HepG2 (cell line): ENCODE results near the gene SLCO3A1. TPM values are rescaled to one million over a fixed set of nuclear protein-coding genes. Genes with fewer than 3 reads are reported as not detected.
A peak's percentile ranks its signal among the peaks of the same experiment; 100 is the strongest.

ENCODE experiments used
- CBX5 ChIP-seq: sonication (generic); formaldehyde crosslinking; IDR thresholded peaks from 2 replicates; pipeline ENCODE4 v1.4.0; 2020; ENCODE audit warnings: missing genetic modification reagents, borderline replicate concordance
- LRRFIP1 ChIP-seq: sonication (generic); formaldehyde crosslinking; conservative IDR thresholded peaks from 2 replicates; pipeline ENCODE4 v1.4.0; 2020; ENCODE audit warnings: missing genetic modification reagents
- POLR2A ChIP-seq, 2 experiments: IDR thresholded peaks; 2 replicates each; pipeline ENCODE4 v1.6.1; 2011; ENCODE audit warnings: low read depth in 2 of 2, low read length in 2 of 2, mild to moderate bottlenecking in 1 of 2, moderate library complexity in 1 of 2; ENCODE audit not compliant: insufficient read depth in 1 of 2
- SRSF1 ChIP-seq: fragments of 200-400 bp; formaldehyde crosslinking; optimal IDR thresholded peaks from 2 replicates; pipeline ENCODE3; 2017; ENCODE audit warnings: mild to moderate bottlenecking, low read depth, low read length, moderate library complexity
- TRAFD1 ChIP-seq: sonication (generic); formaldehyde crosslinking; IDR thresholded peaks from 2 replicates; pipeline ENCODE4 v1.5.1; 2020; ENCODE audit warnings: missing genetic modification reagents, mild to moderate bottlenecking, borderline replicate concordance
- TRIM22 ChIP-seq: fragments of 450-650 bp; IDR thresholded peaks from 2 replicates; pipeline ENCODE4 v1.6.1; 2017
- ZNF260 ChIP-seq: sonication (generic); formaldehyde crosslinking; IDR thresholded peaks from 2 replicates; pipeline ENCODE4 v1.4.0; 2020; ENCODE audit warnings: missing genetic modification reagents, low read depth, mild to moderate bottlenecking, borderline replicate concordance
- ZNF672 ChIP-seq: sonication (generic); formaldehyde crosslinking; IDR thresholded peaks from 2 replicates; pipeline ENCODE4 v1.8.1; 2022; ENCODE audit warnings: missing genetic modification reagents
- ZNF768 ChIP-seq: sonication (generic); formaldehyde crosslinking; IDR thresholded peaks from 2 replicates; pipeline ENCODE4 v1.4.0; 2020; ENCODE audit warnings: missing genetic modification reagents
- polyA plus RNA-seq, 8 experiments: library from polyadenylated mRNA; depleted of rRNA in 3 of 8; stranded (reverse) in 7 of 8; unstranded in 1 of 8; fragments of >200 nt; fragmentation: Illumina TruSeq in 4 of 8; extraction: Trizol in 4 of 8; gene quantifications; 2 replicates each; pipeline versions ENCODE4 v1.2.1 to v1.2.3, GENCODE V29; 2011 to 2016; ENCODE audit warnings: low read depth in 4 of 8, missing spikeins in 1 of 8, mixed read lengths in 1 of 8; ENCODE audit not compliant: insufficient read depth in 1 of 8
- total RNA-seq, 5 experiments: library from RNA; depleted of rRNA; stranded (reverse); fragments of >200 nt; fragmentation: Illumina TruSeq; extraction: Trizol; gene quantifications; 2 replicates each; pipeline ENCODE4 v1.2.3, GENCODE V29; 2016; ENCODE audit warnings: low read depth in 1 of 5
- TF ChIP-seq, protein P1 (sequence below): sonication (generic); formaldehyde crosslinking; IDR thresholded peaks from 2 replicates; pipeline ENCODE4 v1.5.0; 2020; ENCODE audit warnings: missing genetic modification reagents
- TF ChIP-seq, protein P2 (sequence below): sonication (generic); formaldehyde crosslinking; IDR thresholded peaks from 2 replicates; pipeline ENCODE4 v1.4.0; 2020; ENCODE audit warnings: mild to moderate bottlenecking, low read depth, missing genetic modification reagents
- TF ChIP-seq, protein P3 (sequence below): sonication (generic); formaldehyde crosslinking; IDR thresholded peaks from 2 replicates; pipeline ENCODE4 v1.4.0; 2020; ENCODE audit warnings: mild to moderate bottlenecking, missing genetic modification reagents

Gene SLCO3A1
- total and polyA plus RNA-seq, 2 of the 13 experiments (the other 11 are each of a cell fraction or from before 2014, with no cell fraction given): 0.02 TPM; not detected in 1

DNA sequence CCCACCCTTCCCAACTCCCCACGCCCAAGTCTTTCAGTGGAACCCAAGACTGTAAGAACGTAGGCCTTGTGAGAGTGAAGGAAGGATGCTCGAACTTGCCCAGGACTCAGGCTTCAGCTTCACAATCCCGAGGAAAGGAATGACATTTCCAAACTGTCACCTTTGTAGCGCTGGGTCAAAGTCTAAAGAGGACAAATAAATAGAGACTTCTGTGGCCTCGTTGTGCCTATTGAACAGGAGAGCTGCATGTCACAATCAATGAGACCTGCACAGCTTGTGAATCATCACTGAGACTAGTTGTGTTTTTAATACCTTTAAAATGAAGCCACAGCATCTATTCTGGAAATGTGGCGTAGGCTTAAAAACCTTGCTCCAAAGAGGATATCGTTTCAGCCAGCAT, 317.4 kb downstream of the SLCO3A1 start (continued):
- TF ChIP-seq, protein P1, sequence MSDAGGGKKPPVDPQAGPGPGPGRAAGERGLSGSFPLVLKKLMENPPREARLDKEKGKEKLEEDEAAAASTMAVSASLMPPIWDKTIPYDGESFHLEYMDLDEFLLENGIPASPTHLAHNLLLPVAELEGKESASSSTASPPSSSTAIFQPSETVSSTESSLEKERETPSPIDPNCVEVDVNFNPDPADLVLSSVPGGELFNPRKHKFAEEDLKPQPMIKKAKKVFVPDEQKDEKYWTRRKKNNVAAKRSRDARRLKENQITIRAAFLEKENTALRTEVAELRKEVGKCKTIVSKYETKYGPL (CRISPR knock-in tag): no peak
- TF ChIP-seq TRIM22 (no peak), SRSF1 (no peak), LRRFIP1 (CRISPR knock-in tag) (no peak), TRAFD1 (no peak), ZNF260 (CRISPR knock-in tag) (no peak), ZNF768 (CRISPR knock-in tag) (peak; percentile 55; the same call in 1 of the 2 replicates), CBX5 (CRISPR knock-in tag) (no peak), ZNF672 (CRISPR knock-in tag) (no peak), POLR2A (IDR thresholded peaks at IDR 0.05; ENCODE audit: insufficient read depth in 1 of 2, low read depth in 2 of 2, low read length in 2 of 2) (no peak)
- TF ChIP-seq, protein P2, sequence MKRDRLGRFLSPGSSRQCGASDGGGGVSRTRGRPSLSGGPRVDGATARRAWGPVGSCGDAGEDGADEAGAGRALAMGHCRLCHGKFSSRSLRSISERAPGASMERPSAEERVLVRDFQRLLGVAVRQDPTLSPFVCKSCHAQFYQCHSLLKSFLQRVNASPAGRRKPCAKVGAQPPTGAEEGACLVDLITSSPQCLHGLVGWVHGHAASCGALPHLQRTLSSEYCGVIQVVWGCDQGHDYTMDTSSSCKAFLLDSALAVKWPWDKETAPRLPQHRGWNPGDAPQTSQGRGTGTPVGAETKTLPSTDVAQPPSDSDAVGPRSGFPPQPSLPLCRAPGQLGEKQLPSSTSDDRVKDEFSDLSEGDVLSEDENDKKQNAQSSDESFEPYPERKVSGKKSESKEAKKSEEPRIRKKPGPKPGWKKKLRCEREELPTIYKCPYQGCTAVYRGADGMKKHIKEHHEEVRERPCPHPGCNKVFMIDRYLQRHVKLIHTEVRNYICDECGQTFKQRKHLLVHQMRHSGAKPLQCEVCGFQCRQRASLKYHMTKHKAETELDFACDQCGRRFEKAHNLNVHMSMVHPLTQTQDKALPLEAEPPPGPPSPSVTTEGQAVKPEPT (CRISPR knock-in tag): no peak
- TF ChIP-seq, protein P3, sequence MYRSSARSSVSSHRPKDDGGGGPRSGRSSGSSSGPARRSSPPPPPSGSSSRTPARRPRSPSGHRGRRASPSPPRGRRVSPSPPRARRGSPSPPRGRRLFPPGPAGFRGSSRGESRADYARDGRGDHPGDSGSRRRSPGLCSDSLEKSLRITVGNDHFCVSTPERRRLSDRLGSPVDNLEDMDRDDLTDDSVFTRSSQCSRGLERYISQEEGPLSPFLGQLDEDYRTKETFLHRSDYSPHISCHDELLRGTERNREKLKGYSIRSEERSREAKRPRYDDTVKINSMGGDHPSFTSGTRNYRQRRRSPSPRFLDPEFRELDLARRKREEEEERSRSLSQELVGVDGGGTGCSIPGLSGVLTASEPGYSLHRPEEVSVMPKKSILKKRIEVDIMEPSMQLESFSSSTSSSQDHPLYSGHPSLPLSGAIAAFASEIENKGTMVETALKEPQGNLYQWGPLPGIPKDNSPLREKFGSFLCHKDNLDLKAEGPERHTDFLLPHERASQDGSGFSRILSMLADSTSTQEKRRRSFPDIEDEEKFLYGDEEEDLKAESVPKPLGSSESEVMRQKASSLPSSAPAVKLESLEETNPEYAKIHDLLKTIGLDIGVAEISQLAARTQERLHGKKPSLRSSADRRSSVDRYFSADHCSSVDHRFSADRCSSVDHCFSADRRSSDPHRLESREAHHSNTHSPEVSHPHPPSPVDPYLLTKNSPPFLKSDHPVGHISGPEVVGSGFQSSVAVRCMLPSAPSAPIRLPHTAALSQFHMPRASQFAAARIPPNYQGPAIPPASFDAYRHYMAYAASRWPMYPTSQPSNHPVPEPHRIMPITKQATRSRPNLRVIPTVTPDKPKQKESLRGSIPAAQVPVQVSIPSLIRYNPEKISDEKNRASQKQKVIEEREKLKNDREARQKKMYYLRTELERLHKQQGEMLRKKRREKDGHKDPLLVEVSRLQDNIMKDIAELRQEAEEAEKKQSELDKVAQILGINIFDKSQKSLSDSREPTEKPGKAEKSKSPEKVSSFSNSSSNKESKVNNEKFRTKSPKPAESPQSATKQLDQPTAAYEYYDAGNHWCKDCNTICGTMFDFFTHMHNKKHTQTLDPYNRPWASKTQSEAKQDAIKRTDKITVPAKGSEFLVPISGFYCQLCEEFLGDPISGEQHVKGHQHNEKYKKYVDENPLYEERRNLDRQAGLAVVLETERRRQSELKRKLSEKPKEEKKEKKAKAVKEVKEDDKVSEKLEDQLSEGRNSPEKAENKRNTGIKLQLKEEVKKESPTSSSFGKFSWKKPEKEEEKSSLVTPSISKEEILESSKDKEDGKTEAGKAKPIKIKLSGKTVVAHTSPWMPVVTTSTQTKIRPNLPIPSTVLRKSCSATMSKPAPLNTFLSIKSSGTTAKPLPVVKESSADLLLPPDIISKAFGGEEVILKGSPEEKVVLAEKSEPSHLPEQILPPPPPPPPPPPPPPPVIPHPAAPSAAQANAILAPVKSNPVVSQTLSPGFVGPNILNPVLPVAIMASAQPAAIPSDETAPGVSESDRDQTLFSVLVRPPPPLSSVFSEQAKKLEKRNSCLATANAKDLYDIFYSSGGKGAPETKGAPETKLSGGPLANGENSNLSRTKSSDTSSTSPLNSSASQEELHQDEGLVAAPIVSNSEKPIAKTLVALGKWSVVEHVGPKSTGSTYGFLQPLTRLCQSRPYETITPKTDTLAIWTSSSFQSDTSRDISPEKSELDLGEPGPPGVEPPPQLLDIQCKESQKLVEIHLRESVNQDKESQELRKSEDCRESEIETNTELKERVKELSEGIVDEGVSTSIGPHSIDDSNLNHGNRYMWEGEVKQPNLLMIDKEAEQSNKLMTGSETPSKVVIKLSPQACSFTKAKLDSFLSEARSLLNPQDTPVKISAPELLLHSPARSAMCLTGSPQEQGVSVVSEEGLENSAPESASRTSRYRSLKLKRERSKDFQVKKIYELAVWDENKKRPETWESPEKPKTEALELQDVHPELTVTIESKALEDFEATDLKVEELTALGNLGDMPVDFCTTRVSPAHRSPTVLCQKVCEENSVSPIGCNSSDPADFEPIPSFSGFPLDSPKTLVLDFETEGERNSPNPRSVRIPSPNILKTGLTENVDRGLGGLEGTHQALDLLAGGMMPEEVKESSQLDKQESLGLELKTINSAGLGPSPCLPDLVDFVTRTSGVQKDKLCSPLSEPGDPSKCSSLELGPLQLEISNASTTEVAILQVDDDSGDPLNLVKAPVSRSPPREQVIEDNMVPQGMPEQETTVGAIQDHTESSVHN (CRISPR knock-in tag): no peak
